GM12891 (cell line): ENCODE results near the gene ETFA.

Experiments
- DNase-seq: peaks from one replicate; pipeline ENCODE4 v3.0.0; 2011; ENCODE audit warnings: low spot score; ENCODE audit not compliant: insufficient read length
- FAIRE-seq: peaks from 2 replicates; lab custom pipeline; 2011; peaks lifted over from hg19 to GRCh38; lab: Jason Lieb, UNC
- PAX5 ChIP-seq: IDR thresholded peaks from 2 replicates; pipeline ENCODE4 v1.6.1; 2011; ENCODE audit warnings: low read length, moderate library complexity, mild to moderate bottlenecking; ENCODE audit not compliant: insufficient read depth, severe bottlenecking
- POLR2A ChIP-seq: IDR thresholded peaks from 2 replicates; pipeline ENCODE4 v1.6.1; 2011; ENCODE audit warnings: low read depth, low read length, control low read depth
- POLR2AphosphoS5 ChIP-seq: IDR thresholded peaks from 2 replicates; pipeline ENCODE4 v1.6.1; 2011; ENCODE audit warnings: low read depth, low read length, control low read depth
- POU2F2 ChIP-seq: IDR thresholded peaks from 2 replicates; pipeline ENCODE4 v1.6.1; 2011; ENCODE audit warnings: low read depth, mild to moderate bottlenecking, control low read depth, low read length, moderate library complexity
- SPI1 ChIP-seq: IDR thresholded peaks from 2 replicates; pipeline ENCODE4 v1.6.1; 2011; ENCODE audit warnings: low read depth, low read length, control low read depth
- TAF1 ChIP-seq: IDR thresholded peaks from 2 replicates; pipeline ENCODE4 v1.6.1; 2011; ENCODE audit warnings: low read depth, low read length, control low read depth

ETFA gene

GRCh38 chr15:76253691-76254473 lies 57.4 kb downstream of the ETFA start:
- DNase-seq (no peak), FAIRE-seq (no peak)
- no peak for TF ChIP-seq POLR2AphosphoS5
- TF ChIP-seq POLR2A = no peak
- TF ChIP-seq SPI1 = no peak
- TF ChIP-seq POU2F2 = no peak
- TF ChIP-seq TAF1 = no peak
- no peak for TF ChIP-seq PAX5

GRCh38 chr15:76252249-76252648 lies 59.0 kb downstream of the ETFA start:
- TF ChIP-seq POLR2AphosphoS5 (no peak), SPI1 (no peak), TAF1 (no peak), POLR2A (no peak), PAX5 (no peak), POU2F2 (no peak)
- FAIRE-seq = no peak
- no peak for DNase-seq

GRCh38 chr15:76251717-76252116 lies 59.6 kb downstream of the ETFA start:
- DNase-seq (no peak), FAIRE-seq (no peak)
- TF ChIP-seq PAX5 = no peak
- TF ChIP-seq TAF1 = no peak
- TF ChIP-seq SPI1 = no peak
- TF ChIP-seq POU2F2 = no peak
- no peak for TF ChIP-seq POLR2A
- no peak for TF ChIP-seq POLR2AphosphoS5

GRCh38 chr15:76245072-76245610 lies 66.1 kb downstream of the ETFA start:
- TF ChIP-seq SPI1 (no peak), PAX5 (no peak), POLR2A (no peak), TAF1 (no peak), POU2F2 (no peak), POLR2AphosphoS5 (no peak)
- no peak for DNase-seq
- no peak for FAIRE-seq

- DNase-seq (no peak), FAIRE-seq (no peak)
- TF ChIP-seq SPI1 (no peak), POLR2A (no peak), POLR2AphosphoS5 (no peak), PAX5 (no peak), POU2F2 (no peak)
Observed at GRCh38 chr15:76239786-76240185, 71.5 kb downstream of the ETFA start.

- FAIRE-seq = no peak
- TF ChIP-seq POU2F2 = no peak
- TF ChIP-seq SPI1 = no peak
- no peak for TF ChIP-seq PAX5
- TF ChIP-seq POLR2A = no peak
- TF ChIP-seq POLR2AphosphoS5 = no peak
- TF ChIP-seq TAF1 = no peak
- DNase-seq = no peak
Observed at GRCh38 chr15:76236350-76236749, 74.9 kb downstream of the ETFA start.

GRCh38 chr15:76235186-76235826 lies 76.0 kb downstream of the ETFA start:
- TF ChIP-seq POU2F2 = no peak
- TF ChIP-seq SPI1 = no peak
- TF ChIP-seq PAX5 = no peak
- no peak for TF ChIP-seq POLR2A
- TF ChIP-seq TAF1 = no peak
- TF ChIP-seq POLR2AphosphoS5 = no peak
- DNase-seq (no peak), FAIRE-seq (peak; percentile 65)

- DNase-seq (no peak), FAIRE-seq (no peak)
- TF ChIP-seq PAX5 (no peak), TAF1 (no peak), POLR2AphosphoS5 (no peak), POLR2A (no peak), SPI1 (no peak), POU2F2 (no peak)
Observed at GRCh38 chr15:76234337-76234889, 76.9 kb downstream of the ETFA start.

- DNase-seq = no peak
- TF ChIP-seq POLR2AphosphoS5 (no peak), POU2F2 (no peak), SPI1 (no peak), PAX5 (no peak), POLR2A (no peak), TAF1 (no peak)
- FAIRE-seq = no peak
Observed at GRCh38 chr15:76233921-76234320, 77.3 kb downstream of the ETFA start.
